ENCODE data around the gene SFMBT2. TPM values are rescaled to one million over a fixed set of nuclear protein-coding genes. Genes with fewer than 3 reads are reported as not detected.

The SFMBT2 gene
- total RNA-seq, 6 experiments from 2014 or later: 1.4 to 3.4 (median 1.8) TPM

- H3K27ac ChIP-seq: no peak overlapping the region
- 75% methylated on average over 7 of the region's 7 CpGs for WGBS (ENCODE audit: insufficient coverage, low coverage, low lambda C conversion rate, missing lambda C conversion rate)
Observed at GRCh38 chr10:7282457-7282856, 128.4 kb downstream of the SFMBT2 start.

GRCh38 chr10:7281429-7281828, 129.4 kb downstream of the SFMBT2 start:
- H3K9me3 ChIP-seq: no peaks in the 10 kb centered on the region
- 76% methylated on average over 6 of the region's 6 CpGs for WGBS (ENCODE audit: insufficient coverage, low coverage, low lambda C conversion rate, missing lambda C conversion rate)

More at GRCh38 chr10:7282457-7282856, 128.4 kb downstream of the SFMBT2 start:
- intact Hi-C loops (cut with DNase I): no loop called here
- H3K4me1 ChIP-seq: no peaks in the 10 kb centered on the region
- DNase-seq (no peak), ATAC-seq (no peak)
- no peaks in the 10 kb centered on the region for H3K36me3 ChIP-seq
- H3K4me3 ChIP-seq: no peak overlapping the region
- H3K27me3 ChIP-seq: no peaks in the 10 kb centered on the region
- TF ChIP-seq POLR2A (IDR thresholded peaks at IDR 0.05) (no peak), CTCF (IDR thresholded peaks at IDR 0.05) (no peak)
- no peaks in the 10 kb centered on the region for H3K9me3 ChIP-seq

GRCh38 chr10:7279303-7279702, 131.5 kb downstream of the SFMBT2 start:
- no peak for TF ChIP-seq POLR2A (IDR thresholded peaks at IDR 0.05)
- TF ChIP-seq CTCF (IDR thresholded peaks at IDR 0.05): no peak
- Histone ChIP-seq H3K4me1 (no peaks in the 10 kb centered on the region), H3K27me3 (no peaks in the 10 kb centered on the region), H3K36me3 (no peaks in the 10 kb centered on the region), H3K27ac (no peak overlapping the region), H3K4me3 (no peak overlapping the region), H3K9me3 (no peaks in the 10 kb centered on the region)
- ATAC-seq: no peak
- intact Hi-C loops (cut with DNase I): no loop called here
- DNase-seq: no peak
- 72% methylated on average over 5 of the region's 5 CpGs for WGBS (ENCODE audit: insufficient coverage, low coverage, low lambda C conversion rate, missing lambda C conversion rate)

More at GRCh38 chr10:7281429-7281828, 129.4 kb downstream of the SFMBT2 start:
- TF ChIP-seq POLR2A (IDR thresholded peaks at IDR 0.05) (no peak), CTCF (IDR thresholded peaks at IDR 0.05) (no peak)
- no peak overlapping the region for H3K27ac ChIP-seq
- H3K36me3 ChIP-seq: no peaks in the 10 kb centered on the region
- H3K4me3 ChIP-seq: no peak overlapping the region
- no peak for ATAC-seq
- no peaks in the 10 kb centered on the region for H3K27me3 ChIP-seq
- DNase-seq: no peak
- intact Hi-C loops (cut with DNase I): no loop called here
- H3K4me1 ChIP-seq: no peaks in the 10 kb centered on the region

GRCh38 chr10:7277867-7278266, 133.0 kb downstream of the SFMBT2 start:
- H3K4me1 ChIP-seq: no peaks in the 10 kb centered on the region
- no peak overlapping the region for H3K4me3 ChIP-seq
- peak in 2 of 4 donors; percentile 24 to 68 for ATAC-seq
- intact Hi-C loops (cut with DNase I): no loop called here
- TF ChIP-seq POLR2A (IDR thresholded peaks at IDR 0.05) (no peak), CTCF (IDR thresholded peaks at IDR 0.05) (no peak)
- H3K36me3 ChIP-seq: no peaks in the 10 kb centered on the region
- no peaks in the 10 kb centered on the region for H3K9me3 ChIP-seq
- no peak for DNase-seq
- H3K27me3 ChIP-seq: no peaks in the 10 kb centered on the region
- no peak overlapping the region for H3K27ac ChIP-seq
- 56% methylated on average over 6 of the region's 6 CpGs for WGBS (ENCODE audit: insufficient coverage, low coverage, low lambda C conversion rate, missing lambda C conversion rate)

- no peaks in the 10 kb centered on the region for H3K9me3 ChIP-seq
- no peak overlapping the region for H3K4me3 ChIP-seq
- DNase-seq: no peak
- no peak overlapping the region for H3K27ac ChIP-seq
- H3K4me1 ChIP-seq: no peaks in the 10 kb centered on the region
- no peak for ATAC-seq
- H3K27me3 ChIP-seq: no peaks in the 10 kb centered on the region
- intact Hi-C loops (cut with DNase I): no loop called here
- WGBS (ENCODE audit: insufficient coverage, low coverage, low lambda C conversion rate, missing lambda C conversion rate): 25% methylated on average over 2 of the region's 2 CpGs
- no peaks in the 10 kb centered on the region for H3K36me3 ChIP-seq
- TF ChIP-seq POLR2A (IDR thresholded peaks at IDR 0.05): no peak
- TF ChIP-seq CTCF (IDR thresholded peaks at IDR 0.05): no peak
Observed at GRCh38 chr10:7277432-7277831, 133.4 kb downstream of the SFMBT2 start.

All from right lobe of liver (tissue), 6 donors.